ENCODE results near the gene OLFML1. TPM values are rescaled to one million over a fixed set of nuclear protein-coding genes. Genes with fewer than 3 reads are reported as not detected.

The OLFML1 gene
- total RNA-seq, 1 donor from 2014 or later, result not detected

- no peak for DNase-seq (ENCODE audit: extremely low read depth, low read depth, low spot score)
These were observed 69.9 kb downstream of the OLFML1 start for GRCh38 chr11:7555052-7555699.

DNA sequence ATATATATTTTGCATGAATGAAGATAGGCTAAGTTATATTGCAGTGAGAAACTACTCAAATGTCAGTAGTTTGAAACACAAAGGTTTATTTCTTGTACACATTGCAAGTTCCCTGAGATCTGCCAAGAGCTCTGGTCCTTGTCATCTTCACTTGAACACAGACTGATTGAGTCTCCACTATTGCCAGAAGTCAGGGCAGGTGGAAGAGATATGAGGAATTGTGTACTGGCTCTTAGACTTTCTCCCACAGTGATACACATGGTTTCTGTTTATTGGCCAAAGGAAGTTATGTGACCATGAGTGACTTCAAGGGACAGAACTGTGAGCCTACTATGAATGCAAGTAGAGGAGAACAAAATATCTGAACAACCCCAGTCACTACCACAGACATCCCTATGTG lies 72.7 kb downstream of the OLFML1 start:
- no peak for DNase-seq (ENCODE audit: extremely low read depth, low read depth, low spot score)

DNA sequence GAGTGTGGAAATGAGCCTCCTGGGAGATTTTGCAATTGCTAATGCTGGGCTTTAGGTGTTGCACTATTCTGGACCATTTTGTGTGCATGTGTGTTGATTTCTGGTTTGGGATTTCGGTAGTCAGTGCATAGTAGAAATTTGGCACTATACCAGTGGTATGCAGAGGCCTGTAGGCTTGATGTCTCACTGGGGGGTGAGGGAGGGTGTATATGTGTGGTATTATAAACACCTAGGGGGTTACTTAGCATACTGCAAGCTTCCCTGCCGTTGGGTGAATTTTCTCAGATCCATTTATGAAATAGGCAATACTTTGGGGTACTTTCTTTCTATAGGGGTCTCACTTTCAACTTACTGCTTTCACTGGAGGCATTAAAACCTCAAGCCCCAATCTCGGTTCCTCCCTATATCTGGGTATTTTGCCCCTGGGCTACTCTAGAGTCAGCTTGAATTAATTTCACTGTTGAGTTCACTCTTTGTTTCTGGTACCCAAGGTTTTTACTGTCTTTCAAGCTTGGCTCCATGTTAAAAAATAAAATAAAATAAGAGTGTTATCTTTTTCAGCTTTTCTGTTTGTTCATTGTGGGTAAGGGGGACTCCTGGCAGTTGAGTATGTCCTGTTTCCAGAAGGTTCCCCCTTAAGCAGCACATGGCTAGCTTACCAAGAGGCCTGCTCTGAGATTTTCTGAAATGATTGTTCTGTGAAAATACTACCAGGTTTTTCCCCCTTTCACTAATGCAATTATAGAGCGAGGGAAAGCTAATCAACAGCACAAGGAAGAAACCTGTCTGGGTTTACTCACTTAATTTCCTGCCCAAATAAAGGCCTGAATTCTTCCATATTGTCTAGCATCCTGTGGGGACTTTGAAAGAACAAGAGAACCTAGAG lies 74.3 kb downstream of the OLFML1 start:
- no peak for DNase-seq (ENCODE audit: extremely low read depth, low read depth, low spot score)

Other genes with a start within 250 kb of the OLFML1 start
- gene SYT9, start 233.6 kb upstream of the OLFML1 start, total RNA-seq, result 0.10 TPM in 1 of 2 replicates, not detected in the other
- 2.4 TPM in 1 of 2 replicates, not detected in the other for gene PPFIBP2, start 28.5 kb downstream of the OLFML1 start, total RNA-seq
- 2.4 and 3.2 TPM in 2 replicates for gene CYB5R2, start 188.0 kb downstream of the OLFML1 start, total RNA-seq
- not detected in 2 replicates for gene OVCH2, start 221.0 kb downstream of the OLFML1 start, total RNA-seq